A172 (cell line): ENCODE measurements around the gene NAGA. TPM values are rescaled to one million over a fixed set of nuclear protein-coding genes. Genes with fewer than 3 reads are reported as not detected.
"Not testable (repeated sequence)": the region's sequence is repeated elsewhere in the genome, so short reads cannot be mapped to it uniquely, and the experiment has no call there.

Source experiments
- DNase-seq: peaks from one replicate; pipeline ENCODE4 v3.0.0-alpha.2; 2015; ENCODE audit warnings: low spot score
- total RNA-seq: library from RNA; depleted of rRNA; stranded (reverse); fragments of >200 nt; shearing (Covaris generic); gene quantifications from 2 replicates; pipeline ENCODE4 v1.2.3, GENCODE V29; 2014; rRNA removed

The NAGA gene
- total RNA-seq: 11.5 and 17.7 TPM in 2 replicates

DNA sequence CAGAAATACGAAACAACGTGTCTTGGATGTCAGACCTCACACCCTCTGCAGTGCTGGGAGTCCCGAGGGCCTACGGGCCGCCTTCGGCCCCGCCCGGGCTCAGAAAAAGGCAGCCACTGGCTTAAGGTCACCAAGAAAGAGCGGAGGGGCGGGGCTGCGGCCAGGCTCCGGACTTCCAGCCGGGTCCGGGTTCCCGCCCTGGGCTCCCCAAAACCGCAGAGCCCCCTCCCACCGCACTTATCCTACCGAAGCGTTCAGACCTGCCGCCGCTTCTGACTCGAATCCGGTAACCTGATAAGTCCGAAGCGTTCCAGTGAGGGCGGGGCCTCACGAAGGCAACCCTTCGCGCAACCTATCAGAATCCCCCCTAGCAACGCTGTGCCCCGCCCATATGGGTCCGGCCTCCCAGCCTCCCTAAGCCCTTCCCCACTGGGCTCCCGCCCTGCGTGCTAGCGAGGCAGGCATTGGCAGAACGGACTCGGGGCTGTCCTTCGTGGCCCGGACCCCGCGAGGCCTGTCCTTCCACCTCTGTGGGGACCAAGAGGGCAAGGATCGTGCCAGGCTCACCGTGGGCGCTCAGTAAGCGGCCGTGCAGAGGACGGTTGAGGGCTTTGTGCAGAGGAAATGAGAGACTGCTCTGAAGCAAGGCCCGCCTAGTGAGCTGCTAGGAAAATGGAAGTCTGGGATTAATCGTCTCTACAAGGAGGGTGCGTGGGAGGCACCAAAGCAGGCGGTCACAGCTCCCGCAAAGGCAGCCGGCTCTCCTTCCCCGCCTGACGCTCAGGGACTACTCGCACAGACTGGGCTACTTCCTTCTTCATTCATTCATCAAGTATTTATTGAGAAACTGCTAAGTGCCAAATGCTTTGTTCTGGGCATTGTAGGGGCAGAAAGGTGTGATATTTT is at the start of gene NAGA:
Gene NAGA, minus strand, starts transcription at position 296 of the 906 bp plus-strand sequence. CDS start 515 bp downstream, outside the sequence.
- DNase-seq: peak; percentile 89

DNA sequence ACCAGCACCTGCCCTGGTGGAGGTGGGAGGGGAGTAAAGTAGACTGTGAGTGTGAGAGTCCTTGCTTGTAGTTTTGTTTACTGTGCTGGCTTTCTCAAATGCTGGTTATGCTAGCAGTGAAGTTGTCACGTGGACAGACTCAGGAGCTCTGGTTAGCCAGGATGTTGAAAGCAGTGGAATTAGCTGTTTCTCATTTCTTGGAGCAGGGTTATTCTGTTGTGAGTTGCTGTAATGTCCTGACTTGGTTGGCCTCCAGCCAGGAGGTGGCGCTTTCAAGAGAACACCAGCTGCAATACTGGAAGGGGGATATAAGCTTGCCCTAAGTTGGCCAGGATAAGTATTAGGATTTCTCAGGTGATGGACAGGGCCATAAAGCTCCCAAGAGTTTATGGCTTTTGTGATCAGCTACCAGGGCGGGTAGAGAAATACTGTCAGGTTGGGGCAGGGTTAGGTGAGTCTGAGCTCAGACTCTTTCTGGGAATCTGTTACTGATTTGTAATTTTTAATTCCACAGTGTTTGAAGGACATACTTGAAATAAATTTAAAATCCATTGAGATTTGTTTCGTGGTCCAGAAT is 46.3 kb upstream of the NAGA start:
- no peak for DNase-seq

DNA sequence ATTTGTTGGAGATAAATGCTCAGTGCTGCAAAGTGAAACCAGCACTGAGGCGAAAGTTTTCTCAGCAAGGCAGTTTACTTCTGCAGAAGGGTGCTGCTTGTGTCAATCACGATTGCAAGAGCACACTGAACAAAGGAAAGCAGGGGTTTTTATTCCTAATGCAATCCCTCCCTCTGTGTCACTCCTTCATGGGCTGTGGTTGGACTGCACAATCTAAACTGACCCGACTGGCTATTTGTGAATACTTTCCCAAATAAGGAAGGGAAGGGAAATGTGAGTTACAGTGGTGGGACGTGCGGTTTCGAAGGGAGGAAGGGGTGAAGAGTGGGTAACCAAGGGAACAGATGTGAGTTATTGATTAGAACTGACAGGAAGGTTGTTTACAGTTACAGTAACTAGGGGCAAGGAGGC is 44.8 kb upstream of the NAGA start:
- not testable (repeated sequence) for DNase-seq

DNA sequence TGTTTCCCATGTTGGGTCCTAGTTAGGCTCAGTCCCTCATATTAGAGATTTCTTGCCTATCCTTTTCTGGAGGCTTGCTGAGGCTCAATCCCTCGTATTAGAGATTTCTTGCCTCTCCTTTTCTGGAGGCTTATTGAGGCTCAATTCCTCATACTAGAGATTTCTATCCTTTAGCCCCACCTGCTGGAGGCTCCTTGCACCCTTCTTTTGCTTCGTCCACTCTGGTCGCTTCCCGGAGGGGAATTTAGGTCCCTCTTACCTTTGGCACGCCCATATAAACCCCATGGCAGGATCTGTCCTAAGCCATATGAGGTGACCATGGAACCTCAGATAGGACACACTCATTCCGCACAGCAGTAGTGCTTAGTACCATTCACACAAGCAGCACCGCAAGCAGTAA is 44.1 kb upstream of the NAGA start:
- no peak for DNase-seq

DNA sequence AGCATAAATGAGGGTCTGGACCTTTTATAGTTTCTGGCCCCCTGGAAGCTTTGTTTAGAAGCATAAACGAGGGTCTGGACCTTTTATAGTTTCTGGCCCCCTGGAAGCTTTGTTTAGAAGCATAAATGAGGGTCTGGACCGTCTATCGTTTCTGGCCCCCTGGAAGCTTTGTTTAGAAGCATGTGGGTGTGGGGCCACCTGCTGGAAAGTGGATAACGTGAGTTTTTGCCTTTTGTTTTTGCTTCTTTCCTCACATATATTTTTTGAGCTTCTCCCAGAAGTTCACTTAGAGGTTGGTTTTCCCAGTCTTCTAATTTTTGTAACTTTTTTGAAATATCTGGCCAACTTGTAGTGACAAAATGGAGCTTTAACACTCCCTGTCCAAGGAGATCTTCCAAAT is 42.2 kb upstream of the NAGA start:
- DNase-seq: not testable (repeated sequence)

DNA sequence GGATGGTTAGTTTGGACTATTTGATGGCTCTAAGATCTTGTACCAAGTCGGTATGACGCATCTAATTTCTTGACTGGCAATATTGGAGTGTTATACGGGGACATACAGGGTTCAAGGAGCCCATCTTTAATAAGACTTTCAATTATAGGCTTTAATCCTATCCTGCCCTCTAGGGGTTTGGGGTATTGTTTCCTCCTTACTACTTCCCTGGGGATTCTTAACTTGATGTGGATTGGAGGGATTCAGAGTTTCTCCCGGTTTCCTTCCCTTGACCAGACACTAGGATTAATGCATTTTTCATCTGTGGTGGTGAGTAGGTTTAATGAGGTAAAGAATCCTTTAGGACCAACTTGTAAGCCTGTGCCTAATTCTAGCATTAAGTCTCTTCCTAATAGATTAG is 41.2 kb upstream of the NAGA start:
- DNase-seq: no peak

DNA sequence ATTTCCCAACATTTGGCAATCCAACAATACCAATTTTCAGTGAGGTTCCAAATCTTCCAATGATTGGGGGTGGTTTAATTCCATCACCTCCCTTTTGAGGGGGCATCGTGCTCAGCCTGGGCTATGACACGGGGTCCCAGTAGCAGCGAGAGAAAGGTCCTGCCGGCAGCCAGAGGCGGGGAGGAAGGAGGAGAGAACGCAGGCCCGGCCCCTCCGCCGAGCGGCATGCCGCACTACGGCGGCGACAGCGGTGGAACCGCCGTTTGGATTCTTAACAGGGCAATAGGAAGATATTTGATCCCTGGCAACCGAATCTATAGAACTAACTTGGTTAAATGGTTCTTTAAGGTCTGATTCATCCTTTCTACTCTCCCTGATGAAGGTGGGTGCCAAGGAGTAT is 38.2 kb upstream of the NAGA start:
- no peak for DNase-seq

DNA sequence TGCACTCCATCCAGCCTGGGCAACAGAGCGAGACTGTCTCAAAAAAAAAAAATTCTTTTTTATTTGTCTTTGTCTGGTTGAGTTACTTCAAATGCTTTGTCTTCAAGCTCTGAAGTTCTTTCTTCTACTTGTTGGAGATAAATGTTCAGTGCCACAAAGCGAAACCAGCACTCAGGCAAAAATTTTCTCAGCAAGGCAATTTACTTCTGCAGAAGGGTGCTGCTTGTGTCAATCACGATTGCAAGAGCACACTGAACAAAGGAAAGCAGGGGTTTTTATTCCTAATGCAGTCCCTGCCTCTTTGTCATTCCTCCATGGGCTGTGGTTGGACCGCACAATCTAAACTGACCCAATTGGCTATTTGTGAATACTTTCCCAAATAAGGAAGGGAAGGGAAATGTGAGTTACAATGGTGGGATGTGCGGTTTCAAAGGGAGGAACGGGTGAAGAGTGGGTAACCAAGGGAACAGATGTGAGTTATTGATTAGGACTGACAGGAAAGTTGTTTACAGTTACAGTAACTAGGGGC is 33.8 kb upstream of the NAGA start:
- not testable (repeated sequence) for DNase-seq

DNA sequence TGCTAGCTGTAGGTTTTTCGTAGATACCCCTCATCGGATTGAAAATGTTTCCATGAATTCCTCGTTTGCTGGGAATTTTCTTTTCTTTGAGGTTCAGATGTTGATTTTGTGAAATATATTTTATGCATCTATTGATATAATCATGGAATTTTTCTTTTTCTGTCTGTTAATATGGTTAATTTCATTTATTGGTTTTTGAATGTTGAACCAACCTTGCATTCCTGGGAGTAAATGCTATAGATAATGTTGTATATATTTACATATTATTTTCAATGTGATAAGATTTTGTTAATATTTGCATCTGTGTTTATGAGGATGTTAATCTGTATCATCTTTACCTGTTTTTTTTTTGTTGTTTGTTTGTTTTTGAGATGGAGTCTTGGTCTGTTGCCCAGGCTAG is 30.6 kb upstream of the NAGA start:
- no peak for DNase-seq

DNA sequence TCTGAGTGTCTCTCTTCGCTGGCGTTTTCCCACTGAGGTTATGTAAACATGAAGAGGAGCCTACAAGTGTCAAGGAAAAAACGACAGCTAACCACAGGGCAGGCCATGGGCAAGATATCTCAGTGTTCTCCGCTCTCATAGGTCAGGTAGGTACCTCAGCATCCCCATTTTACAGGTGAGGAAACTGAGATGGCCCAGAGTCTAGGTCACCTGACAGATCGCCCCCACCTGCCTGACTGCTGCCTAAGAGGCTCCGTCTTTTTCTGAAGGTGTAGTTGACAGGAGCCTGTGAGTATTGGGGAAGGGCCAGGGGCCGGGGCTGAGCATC is 20.8 kb upstream of the NAGA start:
- no peak for DNase-seq

DNA sequence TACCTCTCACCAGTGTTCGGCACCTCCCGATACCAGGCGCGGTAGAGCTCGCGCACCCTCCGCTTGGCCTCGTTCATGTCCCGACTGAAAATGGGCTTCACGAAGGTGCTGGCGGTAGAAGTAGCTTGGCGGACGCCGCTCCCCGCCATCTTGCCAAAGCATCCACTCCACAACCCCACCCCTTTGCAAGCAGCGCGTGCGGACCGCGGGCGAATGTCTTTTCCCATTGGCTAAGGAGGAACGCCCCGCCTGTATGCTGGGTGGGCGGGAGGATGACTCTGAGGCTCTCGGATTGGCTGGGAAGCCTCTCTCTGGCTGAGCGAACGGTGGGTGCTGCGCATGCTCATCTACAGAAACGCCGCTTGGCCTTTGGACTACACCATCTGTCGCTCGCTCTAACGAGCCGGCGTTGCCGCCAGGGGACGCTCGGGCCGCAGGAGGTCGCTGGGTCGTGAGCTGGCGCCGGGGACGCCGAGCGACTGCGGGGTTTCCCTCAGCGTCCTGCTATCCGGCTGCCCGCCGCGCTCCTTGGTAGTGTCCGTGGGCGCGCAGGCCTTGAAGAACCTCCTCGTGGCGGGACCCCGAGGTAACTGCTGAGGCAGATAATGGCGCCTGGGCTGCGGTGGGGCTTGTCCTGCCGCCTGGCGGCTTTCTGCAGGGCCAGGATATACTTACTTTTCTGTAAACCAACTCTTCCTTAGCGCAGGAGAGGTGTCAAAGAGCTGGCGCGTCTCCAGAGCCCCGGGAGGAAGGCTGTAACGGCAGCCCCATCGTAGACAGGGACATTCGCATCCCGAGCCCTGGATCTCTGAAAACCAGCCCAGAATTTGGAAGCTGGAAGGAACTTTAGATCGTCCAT is 20.2 kb upstream of the NAGA start, which contains the start of gene NDUFA6:
Gene NDUFA6, minus strand, starts transcription at position 177 of the 859 bp plus-strand sequence. Its CDS starts 28 bp downstream, at position 149.
- peak; percentile 95 for DNase-seq

DNA sequence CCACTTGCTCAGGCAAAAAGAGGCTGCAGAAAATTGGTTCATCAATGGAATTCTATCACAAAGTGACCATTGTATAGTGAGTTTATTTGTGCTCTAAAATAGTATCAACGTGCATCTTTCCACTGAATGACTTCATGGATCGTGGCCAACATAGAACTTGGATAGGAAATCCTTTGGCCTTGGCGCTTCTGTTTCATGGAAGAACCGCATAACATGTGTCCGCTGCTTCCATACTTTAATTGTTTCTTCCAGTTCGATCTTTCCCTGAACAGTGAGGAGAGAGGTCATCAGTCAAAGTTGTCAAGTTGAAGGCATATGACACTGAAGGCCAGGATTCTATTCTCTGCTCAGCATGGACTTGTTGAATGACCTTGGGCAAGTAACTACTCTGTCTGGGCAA is 15.4 kb upstream of the NAGA start:
- DNase-seq: no peak

DNA sequence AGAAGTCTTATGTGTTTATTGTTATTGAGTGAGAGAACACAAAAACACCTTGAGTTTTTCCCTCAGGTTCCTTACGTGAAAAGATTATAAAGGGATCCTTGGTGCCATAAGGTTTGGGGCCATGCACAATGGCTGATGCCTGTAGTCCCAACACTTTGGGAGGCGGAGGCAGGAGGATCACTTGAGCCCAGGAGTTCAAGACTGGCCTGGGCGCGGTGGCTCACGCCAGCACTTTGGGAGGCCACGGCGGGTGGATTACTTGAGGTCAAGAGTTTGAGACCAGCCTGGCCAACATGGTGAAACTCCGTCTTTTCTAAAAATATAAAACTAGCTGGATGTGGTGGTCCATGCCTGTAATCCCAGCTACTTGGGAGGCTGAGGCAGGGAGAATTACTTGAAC is 14.3 kb upstream of the NAGA start:
- DNase-seq: no peak

DNA sequence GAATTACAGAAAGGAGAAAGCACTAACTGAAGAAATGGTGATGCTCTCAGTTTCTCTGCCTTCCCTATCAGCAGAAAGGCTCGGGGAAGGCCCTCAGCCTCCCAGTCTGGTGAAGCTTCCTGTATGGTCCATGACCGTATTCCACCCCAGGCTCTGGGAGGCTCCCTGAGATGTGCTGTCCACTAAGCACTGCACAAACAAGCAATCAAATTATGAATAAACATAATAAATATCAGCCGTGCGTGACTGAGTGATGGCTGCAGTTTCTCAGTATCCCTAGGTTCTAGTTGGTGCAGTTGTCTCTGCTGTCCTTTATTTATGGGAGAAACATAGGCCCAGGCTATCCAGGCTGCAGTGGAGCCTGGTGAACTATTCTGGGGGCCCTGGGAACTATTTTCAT is 12.5 kb upstream of the NAGA start:
- no peak for DNase-seq

DNA sequence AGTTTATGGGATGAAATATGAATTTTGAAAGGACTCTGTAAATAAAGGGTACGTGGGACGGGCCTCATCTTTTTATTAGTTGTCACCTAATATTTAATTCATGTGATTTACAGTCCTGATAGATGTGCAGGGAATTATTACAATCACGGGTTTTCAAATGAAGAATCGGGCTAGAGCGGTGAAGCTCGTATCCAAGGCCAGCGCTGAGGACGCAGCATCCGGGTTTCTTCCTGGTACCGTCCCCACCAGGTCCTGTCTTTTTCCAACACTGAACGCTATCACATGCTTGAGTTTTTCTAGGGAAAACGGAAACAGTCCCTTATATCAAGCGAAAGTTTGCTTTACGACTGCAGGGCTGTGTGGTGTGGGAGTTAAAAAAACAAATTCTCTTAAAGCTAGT is 9.7 kb upstream of the NAGA start:
- DNase-seq: peak; percentile 13

DNA sequence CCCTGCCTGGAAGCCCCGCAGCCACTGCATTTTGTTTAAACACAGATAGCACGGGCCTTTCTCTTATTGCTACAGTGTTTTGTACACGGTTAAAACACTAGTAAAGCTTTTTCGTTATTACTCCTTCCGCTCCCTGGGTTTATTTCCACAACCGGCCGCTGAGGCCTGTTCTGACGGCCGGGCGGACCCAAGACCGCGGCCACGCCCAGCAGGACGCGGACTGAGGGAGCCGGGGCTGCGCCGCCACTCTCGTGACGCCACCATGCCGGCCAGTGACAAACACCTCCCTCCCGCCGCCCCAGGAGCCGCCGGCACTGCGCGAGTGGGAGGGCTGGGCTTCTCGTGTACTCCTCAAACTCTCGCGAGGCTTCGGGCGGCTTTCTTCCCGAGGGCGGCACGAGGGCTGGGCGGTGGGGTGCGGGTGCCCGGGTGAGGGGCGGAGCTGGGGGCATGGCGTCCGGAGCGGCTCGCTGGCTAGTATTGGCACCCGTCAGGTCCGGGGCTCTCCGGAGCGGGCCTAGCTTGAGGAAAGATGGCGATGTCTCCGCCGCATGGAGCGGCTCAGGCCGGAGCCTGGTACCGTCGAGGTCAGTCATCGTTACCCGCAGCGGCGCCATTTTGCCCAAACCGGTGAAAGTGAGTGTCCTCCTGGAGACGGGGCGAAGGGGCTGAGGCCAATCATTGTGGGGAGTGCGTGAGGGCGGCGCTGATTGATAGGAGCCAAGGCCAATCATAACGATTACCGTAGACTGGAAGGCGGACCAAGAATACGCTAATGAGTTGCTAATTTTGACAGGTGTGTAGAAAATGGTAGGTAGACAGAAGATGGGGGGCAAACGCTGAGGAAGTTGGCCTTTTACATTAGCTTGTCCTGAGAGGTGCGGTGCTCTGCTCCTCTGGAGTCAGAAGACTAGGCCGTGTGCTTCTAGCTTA is 9.0 kb upstream of the NAGA start, which contains the start of gene SMDT1:
Gene SMDT1, plus strand, starts transcription at position 382 of the 933 bp plus-strand sequence. Its CDS starts 69 bp downstream, at position 451.
- peak; percentile 89 for DNase-seq

DNA sequence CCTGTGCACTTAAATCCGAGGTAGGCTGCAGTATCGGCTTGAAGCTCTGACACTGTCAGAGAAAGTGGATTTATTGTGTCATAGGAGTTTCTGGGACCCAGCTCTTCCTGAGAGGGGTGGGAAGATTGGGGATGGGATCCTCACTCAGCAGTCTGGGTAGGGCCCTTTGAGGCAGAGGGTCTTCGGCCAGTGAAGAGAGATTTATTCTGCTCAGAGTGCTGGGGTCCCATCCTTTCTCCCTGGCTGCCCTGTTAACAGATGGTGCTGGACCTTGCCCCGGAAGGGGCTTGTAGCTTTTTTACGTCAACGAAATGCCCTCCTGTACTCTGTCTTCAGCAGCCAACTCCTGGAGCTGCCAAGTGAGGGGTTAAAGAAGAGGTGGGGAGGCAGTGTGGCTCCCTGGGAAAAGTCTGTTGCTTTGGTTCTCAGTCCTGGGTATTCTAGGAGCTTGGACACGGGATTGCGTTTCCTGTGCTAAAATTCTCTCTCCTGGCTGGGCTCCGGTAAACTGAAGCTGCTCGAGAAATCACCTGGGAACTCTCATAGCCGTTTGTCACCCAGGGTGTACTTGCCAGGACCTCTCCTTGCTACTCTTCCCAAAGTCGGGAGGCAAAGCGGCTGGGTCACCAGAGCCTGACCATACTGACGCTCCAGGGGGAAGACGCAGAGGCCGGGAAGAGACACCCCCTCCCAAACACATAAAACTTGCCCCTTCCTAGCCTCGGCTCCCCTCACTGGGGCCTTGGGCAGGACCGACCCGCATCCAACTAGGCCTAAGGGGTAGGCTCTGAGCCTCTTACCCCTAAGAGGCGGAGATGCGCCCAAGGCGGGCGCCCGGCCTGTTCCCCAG is 8.1 kb upstream of the NAGA start:
- no peak for DNase-seq

DNA sequence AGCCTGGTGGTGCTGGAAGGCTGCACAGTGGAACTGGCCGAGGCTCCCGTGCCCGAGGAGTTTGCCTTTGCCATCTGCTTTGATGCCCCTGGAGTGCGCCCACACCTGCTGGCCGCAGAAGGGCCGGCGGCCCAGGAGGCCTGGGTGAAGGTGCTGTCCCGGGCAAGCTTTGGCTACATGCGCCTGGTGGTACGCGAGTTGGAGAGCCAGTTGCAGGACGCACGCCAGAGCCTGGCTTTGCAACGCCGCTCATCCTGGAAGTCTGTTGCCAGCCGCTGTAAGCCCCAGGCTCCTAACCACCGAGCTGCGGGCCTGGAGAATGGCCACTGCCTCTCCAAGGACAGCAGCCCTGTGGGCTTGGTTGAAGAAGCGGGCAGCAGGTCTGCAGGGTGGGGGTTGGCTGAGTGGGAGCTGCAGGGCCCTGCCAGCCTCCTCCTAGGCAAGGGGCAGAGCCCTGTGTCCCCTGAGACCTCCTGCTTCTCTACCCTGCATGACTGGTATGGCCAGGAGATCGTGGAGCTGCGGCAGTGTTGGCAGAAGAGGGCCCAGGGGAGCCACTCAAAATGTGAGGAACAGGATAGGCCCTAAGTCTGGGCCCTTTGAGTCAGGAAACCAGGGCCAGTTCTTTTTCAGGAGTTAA is 7.0 kb upstream of the NAGA start:
- no peak for DNase-seq

DNA sequence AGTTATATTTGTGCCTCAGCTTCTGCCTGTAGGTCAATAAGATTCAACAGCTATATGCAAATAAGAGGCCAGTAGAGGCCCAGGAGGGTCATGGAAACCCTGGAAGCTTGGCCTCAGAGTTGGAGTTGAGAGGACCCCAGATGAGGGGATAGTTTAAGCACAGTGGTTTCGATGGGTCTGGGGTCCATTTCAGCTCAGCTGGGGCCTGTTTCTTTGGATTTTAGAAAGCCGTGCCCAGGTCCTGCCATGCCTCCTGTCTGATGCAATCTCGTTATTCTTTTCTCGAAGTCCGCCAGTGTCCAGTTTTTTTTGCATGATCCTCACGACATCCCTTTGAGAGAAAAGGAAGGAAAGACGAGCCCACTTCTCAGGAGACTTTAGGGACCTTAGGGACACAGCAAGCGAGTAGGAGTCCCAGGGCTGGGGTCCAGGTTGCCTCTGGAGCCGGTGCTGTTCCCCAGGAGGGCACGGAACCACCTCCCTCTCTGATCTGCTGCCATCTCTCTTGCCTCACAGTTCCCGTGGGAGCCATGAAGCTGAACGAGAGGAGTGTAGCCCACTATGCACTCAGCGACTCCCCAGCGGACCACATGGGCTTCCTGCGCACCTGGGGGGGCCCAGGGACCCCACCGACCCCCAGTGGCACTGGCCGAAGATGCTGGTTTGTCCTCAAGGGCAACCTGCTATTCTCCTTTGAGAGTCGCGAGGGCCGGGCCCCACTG is 6.3 kb upstream of the NAGA start:
- no peak for DNase-seq
